ENCODE data around the gene POLR3A. TPM values are rescaled to one million over a fixed set of nuclear protein-coding genes. Genes with fewer than 3 reads are reported as not detected.

The POLR3A gene
- total RNA-seq, 1 donor: 17.5 TPM

- no peak overlapping the region for H3K4me3 ChIP-seq (ENCODE audit: low read depth, low read length)
- TF ChIP-seq, protein P1, sequence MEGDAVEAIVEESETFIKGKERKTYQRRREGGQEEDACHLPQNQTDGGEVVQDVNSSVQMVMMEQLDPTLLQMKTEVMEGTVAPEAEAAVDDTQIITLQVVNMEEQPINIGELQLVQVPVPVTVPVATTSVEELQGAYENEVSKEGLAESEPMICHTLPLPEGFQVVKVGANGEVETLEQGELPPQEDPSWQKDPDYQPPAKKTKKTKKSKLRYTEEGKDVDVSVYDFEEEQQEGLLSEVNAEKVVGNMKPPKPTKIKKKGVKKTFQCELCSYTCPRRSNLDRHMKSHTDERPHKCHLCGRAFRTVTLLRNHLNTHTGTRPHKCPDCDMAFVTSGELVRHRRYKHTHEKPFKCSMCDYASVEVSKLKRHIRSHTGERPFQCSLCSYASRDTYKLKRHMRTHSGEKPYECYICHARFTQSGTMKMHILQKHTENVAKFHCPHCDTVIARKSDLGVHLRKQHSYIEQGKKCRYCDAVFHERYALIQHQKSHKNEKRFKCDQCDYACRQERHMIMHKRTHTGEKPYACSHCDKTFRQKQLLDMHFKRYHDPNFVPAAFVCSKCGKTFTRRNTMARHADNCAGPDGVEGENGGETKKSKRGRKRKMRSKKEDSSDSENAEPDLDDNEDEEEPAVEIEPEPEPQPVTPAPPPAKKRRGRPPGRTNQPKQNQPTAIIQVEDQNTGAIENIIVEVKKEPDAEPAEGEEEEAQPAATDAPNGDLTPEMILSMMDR (IDR thresholded peaks at IDR 0.05; ENCODE audit: insufficient read depth, low read length): no peak
- no peak for DNase-seq (ENCODE audit: low read depth)
Measured at GRCh38 chr10:77922566-77923179, 106.6 kb downstream of the POLR3A start.

GRCh38 chr10:77922055-77922454 is 107.3 kb downstream of the POLR3A start:
- no peak overlapping the region for H3K4me3 ChIP-seq (ENCODE audit: low read depth, low read length)
- TF ChIP-seq, protein P1 (IDR thresholded peaks at IDR 0.05; ENCODE audit: insufficient read depth, low read length): no peak
- no peak for DNase-seq (ENCODE audit: low read depth)

GRCh38 chr10:77921395-77921794 is 107.9 kb downstream of the POLR3A start:
- TF ChIP-seq, protein P1 (IDR thresholded peaks at IDR 0.05; ENCODE audit: insufficient read depth, low read length): no peak
- no peak overlapping the region for H3K4me3 ChIP-seq (ENCODE audit: low read depth, low read length)

DNA sequence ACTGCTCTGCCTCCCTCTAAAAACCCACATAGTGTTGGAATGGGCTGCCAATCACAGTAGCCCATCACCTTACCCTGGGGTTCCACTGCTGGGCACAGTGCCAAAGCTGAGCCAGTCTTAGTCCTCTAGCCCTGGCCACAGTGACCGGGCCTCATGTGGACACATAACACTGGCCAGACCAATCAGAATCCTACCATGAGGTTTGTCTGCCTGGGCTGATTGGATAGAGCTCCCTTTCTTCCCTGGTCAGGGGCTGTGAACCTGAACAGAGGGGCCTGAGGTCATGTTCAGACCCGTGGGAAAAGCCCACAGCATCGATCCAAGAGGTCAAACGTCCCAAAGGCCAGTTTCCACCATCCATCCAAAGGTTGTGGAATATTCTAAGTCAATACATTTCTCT is 108.8 kb downstream of the POLR3A start:
- TF ChIP-seq, protein P1 (IDR thresholded peaks at IDR 0.05; ENCODE audit: insufficient read depth, low read length): no peak
- no peak for DNase-seq (ENCODE audit: low read depth)
- H3K4me3 ChIP-seq (ENCODE audit: low read depth, low read length): no peak overlapping the region

More at GRCh38 chr10:77921395-77921794, 107.9 kb downstream of the POLR3A start:
- no peak for DNase-seq (ENCODE audit: low read depth)

DNA sequence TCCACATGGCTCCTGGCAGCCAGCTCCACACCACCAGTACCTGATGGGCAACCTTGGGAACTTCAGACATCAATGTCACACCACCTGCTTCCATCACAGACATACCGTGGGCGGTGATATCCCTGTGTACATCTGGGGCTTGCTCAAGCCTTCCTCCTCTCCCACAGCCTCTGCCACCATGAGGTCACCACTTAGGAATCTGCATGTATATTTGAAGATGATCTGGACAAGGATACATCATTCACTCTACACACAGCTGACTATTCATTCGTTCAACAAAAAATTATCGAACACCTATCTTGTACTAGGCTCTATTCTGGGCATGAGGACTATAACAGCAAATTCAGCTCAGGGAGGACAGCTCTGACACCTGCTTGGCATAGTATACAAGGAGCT is 109.6 kb downstream of the POLR3A start:
- TF ChIP-seq, protein P1 (IDR thresholded peaks at IDR 0.05; ENCODE audit: insufficient read depth, low read length): no peak
- no peak overlapping the region for H3K4me3 ChIP-seq (ENCODE audit: low read depth, low read length)
- DNase-seq (ENCODE audit: low read depth): no peak

Small RNA genes lying within 50 kb of the gene (small RNA-seq; reads per million reads assigned to genes)
- not detected for gene RF00017

Other genes starting within 250 kb of the POLR3A start
- 32.4 and 42.7 TPM in 2 replicates for gene DLG5, start 102.8 kb downstream of the POLR3A start, total RNA-seq (ENCODE audit: low replicate concordance)
- 3,008 and 3,613 TPM in 2 replicates for gene RPS24, start 4.3 kb upstream of the POLR3A start, total RNA-seq (ENCODE audit: low replicate concordance)

Measured in fibroblast of the aortic adventitia (primary cell).